Measurements from ENCODE around the gene AFF3. TPM values are rescaled to one million over a fixed set of nuclear protein-coding genes. Genes with fewer than 3 reads are reported as not detected.

AFF3 gene
- polyA plus RNA-seq, 1 donor, result 3.9 TPM

- no peak for DNase-seq
Observed at GRCh38 chr2:99572373-99573164, 569.8 kb downstream of the AFF3 start.

DNA sequence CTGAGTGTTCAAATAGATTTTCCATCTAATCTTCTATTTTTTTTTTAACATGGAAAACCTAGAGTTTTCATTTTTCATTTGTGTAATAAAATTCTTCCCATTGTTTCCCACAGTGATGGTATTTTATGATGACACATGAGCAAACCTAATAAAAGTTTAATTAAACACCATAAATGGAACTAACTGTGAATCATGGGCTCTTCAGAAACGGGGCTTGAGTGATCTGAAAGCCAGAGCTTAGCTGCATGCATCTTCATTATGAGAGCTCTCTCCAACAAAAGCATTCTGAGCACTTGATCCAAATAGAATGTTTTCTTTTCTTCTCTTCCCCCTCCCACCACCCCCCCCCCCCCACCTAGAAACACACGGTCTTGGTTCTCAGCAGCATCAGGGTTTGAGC is 570.4 kb downstream of the AFF3 start:
- no peak for DNase-seq

DNA sequence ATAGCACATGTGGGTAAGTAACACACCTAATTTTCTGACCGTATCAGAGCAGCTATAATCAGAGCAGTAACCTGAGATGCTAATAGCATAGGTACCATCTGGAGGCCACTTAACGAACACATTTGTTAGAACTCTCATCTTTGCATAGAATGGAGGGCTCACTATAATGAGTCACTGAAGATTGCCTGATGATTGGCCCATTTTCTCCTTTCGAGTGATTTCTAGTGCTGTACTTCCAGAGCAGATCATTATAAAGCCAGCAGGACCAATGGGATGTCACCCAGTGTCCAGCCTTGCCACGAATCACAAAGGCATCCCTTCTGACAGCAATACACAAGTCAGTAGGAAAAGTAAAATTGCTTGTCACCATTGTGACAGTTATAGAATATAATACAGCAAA is 570.9 kb downstream of the AFF3 start:
- no peak for DNase-seq

- DNase-seq, result no peak
Observed at GRCh38 chr2:99571021-99571420, 571.4 kb downstream of the AFF3 start.

DNA sequence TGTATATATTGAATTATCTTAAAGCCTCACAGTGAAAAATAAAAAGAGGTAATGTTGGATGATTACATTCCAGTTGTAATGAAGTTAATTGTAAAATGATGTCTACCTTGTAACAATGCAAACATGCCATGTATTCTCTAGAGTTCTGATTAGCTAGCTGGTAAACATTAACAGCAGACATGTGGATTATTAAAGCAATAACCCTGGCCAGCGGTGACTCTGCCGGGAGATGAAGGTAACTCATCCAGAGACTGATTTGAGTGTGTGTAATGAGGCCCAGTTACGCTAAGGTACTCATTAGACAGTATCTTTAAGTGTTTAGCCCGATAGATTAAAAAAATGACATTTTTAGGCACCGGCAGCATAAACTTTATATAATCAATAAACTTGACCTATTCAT is 573.0 kb downstream of the AFF3 start:
- no peak for DNase-seq

DNA sequence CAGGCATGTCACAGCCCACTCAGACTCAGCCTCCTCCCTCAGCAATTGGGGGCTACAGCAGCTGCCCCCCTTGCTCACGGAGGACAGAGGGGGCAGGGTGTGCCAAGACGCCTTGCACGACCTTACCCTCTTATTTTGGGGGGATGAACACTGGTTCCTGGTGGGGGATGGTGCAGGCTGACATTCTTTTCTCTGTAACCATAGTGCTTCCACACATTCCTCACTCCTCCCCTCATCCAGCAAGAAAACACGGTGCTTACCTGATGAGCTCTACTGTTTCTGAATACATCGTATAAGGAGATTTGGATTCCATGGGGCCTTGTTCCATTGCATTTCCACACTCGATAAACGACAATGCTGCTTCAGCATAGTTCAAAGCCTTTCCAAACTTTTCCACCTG is 577.2 kb downstream of the AFF3 start:
- no peak for DNase-seq

DNA sequence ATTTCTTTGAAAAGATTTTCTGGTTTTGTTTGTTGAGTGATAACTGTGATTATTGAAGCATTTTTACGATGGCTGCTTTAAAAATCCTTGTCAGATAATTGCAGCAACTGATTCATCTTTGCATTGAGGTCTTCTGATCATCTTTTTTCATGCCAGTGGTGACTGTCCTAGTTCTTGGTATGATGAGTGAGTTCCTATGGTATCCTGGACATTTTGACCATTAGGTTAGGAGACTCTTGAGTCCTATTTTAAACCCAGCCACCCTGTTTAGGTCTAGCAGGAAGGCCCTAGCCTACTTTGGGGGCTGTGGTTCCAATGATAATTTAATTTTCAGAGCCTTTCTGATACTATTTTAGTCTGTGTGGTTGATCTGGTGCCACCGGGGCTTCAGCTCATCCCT is 579.9 kb downstream of the AFF3 start:
- DNase-seq, result no peak

DNA sequence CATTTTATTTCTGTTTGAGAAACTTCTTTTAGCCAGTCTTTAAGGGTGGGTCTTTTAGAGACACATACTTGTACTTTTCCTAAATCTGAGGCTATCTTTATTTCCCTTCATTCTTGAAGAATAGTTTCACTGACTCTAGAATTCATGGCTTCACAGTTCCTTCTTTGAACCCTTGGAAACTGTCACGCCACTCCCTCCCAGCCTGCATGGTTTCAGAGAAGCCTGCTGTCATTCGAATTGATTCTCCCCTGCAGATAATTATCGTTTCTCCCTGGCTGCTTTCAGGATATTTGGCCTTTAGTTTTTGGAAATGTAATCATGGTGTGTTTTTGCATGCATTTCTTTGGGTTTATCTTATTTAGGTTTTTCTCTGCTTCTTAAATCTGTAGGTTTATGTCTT is 580.6 kb downstream of the AFF3 start:
- no peak for DNase-seq

DNA sequence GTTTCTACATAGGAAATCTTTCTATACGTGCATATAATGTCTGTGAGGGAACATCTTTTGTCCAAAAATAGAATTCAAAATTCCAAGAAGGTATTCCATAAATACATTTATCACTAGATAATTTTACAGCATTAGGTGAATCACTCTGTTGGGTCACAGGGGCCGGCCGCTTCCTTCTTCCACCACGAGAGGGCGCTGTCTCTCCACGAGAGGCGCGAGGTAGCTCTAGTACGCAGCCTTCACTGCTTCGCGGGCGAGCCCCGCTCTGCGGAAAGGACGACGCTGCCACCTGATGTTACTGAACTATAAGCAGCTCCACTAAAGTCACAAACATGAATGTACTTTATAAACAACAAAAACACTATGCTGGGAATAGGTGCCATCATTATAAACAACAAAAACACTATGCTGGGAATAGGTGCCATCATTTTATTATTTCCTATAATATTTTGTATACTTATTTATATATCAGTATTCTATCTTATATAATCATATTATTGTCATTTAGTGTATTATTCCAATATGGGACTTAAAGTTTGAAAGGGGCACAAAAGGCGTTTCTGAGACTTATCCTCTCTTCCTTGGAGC is 583.2 kb downstream of the AFF3 start:
- peak; percentile 83 for DNase-seq

DNA sequence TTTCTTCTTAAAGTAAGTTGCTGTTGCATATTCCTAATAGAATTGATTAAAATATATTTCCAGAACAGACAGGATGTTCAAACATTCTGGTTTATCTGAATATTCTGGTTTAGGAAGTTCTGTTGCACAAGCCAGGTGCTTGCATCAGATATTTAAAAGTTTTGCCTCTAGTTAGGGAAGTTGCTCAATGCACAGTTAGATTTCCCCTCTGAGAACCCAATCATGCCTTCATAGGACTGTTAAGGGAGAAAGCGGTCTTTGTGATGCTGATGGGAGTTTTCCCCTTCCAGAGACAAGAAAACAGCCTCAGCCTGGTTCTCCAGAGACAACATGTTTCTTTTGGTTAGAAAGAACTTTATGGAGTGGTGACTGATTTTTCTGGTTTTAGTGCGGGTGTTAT is 587.0 kb downstream of the AFF3 start:
- DNase-seq, result no peak

GRCh38 chr2:99554871-99555270 is 587.5 kb downstream of the AFF3 start:
- DNase-seq, result no peak

DNA sequence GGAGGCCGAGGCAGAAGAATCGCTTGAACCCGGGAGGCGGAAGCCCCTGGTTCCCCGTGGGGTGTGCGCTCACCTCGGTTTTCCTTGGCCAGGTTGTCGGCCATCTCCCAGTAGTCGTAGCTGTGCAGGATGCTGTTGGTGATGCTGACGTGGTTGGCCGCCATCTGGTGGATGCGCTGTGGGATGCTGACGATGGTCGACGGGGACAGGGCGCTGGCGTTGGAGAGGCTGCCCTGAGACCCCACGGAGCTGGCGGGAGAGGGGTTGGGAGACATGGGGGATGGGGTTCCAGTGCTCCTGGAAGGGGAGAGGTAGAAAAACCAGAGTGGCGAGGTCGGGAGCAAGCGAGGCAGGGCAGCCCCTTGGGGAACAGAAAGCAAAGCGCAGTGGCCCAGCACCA is 588.2 kb downstream of the AFF3 start:
- DNase-seq, result no peak

- no peak for DNase-seq
Observed at GRCh38 chr2:99552529-99552928, 589.9 kb downstream of the AFF3 start.

DNA sequence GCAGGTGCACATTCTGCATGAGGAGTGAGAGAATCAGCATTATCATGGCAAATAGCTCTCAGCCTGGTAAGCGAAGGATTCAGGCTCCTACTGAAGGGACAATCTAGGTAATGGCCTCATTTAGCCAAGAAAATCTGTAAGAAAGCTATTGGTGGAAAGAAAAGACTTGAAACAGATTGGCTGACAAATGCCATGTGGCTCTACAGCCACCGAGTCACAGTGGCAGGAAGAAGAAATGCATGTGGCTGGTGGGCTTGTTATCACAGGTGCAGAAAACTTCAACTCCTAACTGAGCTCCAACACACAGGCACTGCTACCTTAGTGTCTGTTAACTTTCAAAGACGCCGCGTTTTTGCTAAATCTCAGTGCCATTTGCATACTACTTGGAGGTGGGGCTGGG is 592.0 kb downstream of the AFF3 start:
- no peak for DNase-seq

GRCh38 chr2:99545604-99546003 is 596.8 kb downstream of the AFF3 start:
- DNase-seq, result no peak

DNA sequence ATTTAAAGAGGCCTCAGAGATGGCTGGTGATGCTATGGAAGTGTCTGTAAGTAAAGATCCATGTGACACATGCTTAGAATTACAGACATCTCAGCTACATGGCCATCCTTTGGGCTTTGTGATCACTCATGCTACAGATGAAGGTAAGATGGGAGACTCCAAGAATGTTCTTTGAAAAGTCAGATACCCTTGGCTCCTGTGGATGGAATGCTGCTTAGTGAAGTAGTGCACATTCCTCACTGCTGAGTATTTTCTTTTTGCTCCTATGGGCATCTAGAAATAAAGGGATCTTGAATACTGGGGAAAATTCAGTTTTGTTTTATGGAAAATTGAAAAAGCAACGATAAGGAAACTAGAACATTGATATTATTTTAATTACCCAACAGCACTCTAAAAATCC is 597.3 kb downstream of the AFF3 start:
- DNase-seq, result no peak

GRCh38 chr2:99544608-99545007 is 597.8 kb downstream of the AFF3 start:
- DNase-seq, result no peak

DNA sequence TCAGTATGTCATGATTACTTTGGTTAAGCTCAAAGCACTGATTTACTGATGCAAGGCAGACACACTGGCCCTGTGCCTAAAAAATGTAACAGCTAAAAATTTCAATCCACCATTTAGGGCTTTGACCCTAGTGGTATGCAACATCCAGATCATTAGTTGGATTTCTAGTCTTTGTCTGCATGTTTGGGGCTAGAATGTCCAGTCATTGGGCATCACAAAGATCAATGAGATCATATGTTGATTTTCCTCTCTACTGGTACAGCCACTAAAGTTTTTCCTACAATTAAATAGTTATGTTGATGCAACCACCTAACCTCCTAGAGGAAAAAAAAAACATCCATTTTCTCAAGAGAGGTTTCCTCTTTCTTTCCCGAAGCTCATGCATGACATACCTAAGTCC is 599.1 kb downstream of the AFF3 start:
- no peak for DNase-seq

GRCh38 chr2:99537910-99538485 is 604.4 kb downstream of the AFF3 start:
- DNase-seq, result no peak

- no peak for DNase-seq
Observed at GRCh38 chr2:99524056-99524455, 618.3 kb downstream of the AFF3 start.

GRCh38 chr2:99522157-99522556 is 620.2 kb downstream of the AFF3 start:
- no peak for DNase-seq

DNA sequence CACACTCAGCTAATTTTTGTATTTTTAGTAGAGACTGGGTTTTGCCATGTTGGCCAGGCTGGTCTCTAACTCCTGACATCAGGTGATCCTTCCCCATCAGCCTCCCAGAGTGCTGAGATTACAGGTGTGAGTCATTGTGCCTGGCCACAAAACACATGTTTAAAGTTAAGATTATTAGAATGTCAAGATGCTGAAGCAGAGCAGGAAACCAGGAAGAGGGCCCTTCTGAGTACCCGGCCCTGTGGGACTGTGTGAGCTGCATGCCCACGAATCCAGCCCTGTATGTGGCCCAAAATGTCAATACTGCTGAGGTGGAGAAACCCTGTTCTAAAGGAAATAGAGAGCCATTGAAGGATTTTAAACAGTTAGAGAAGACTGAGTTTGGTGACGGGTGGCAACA is 621.6 kb downstream of the AFF3 start:
- no peak for DNase-seq

DNA sequence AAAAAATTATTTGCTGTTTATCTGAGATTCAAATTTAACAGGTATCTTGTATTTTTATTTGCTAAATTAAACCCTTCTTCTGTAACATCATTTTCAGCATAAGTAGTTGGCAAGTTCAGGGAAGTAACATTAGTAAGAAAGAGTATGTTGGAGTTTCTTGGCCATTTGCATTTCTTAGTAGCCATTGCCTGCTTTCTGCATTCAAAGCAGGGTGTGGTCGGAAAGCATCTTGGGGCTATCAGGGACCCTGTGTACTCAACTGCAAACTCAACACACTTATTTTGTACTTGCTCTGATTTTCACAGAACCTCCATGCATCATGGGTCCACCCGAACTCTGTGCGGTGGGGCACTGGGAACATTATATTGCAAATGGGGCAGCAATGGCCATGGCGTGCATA is 622.2 kb downstream of the AFF3 start:
- DNase-seq, result no peak

GRCh38 chr2:99514357-99514756 is 628.0 kb downstream of the AFF3 start:
- no peak for DNase-seq

Measured in hindlimb muscle (tissue), 1 donor.